Left lung (tissue), 10 donors: ENCODE data around the gene KRTAP19-8. TPM values are rescaled to one million over a fixed set of nuclear protein-coding genes. Genes with fewer than 3 reads are reported as not detected.

ENCODE experiments used
- ATAC-seq: fragments of 200-7000 bp; cut with Tn5 transposase; one replicate; pipeline ENCODE4 v1.9.1; 2020; ENCODE audit warnings: moderate library complexity
- DNase-seq, 4 donors: peaks; one replicate each; pipeline ENCODE4 v3.0.0-alpha.2; 2013 to 2020
- H3K27ac ChIP-seq, 2 donors: fragments of 200-600 bp; sonication (generic) in 1 of 2; one replicate each; pipeline versions ENCODE4 v1.5.0 to v1.8.0; 2020 to 2021
- H3K27me3 ChIP-seq, 2 donors: fragments of 200-600 bp; sonication (generic) in 1 of 2; one replicate each; pipeline versions ENCODE4 v1.5.0 to v1.8.0; 2020 to 2021
- H3K36me3 ChIP-seq, 2 donors: fragments of 200-600 bp; sonication (generic) in 1 of 2; one replicate each; pipeline versions ENCODE4 v1.5.0 to v1.8.0; 2020 to 2021
- H3K4me1 ChIP-seq, 2 donors: fragments of 200-600 bp; one replicate each; pipeline ENCODE4 v1.8.0; 2021
- H3K4me3 ChIP-seq, 2 donors: fragments of 200-600 bp; sonication (generic) in 1 of 2; one replicate each; pipeline versions ENCODE4 v1.5.0 to v1.8.0; 2020 to 2021; ENCODE audit warnings: mild to moderate bottlenecking in 1 of 2
- H3K9me3 ChIP-seq, 2 donors: fragments of 200-600 bp; sonication (generic) in 1 of 2; one replicate each; pipeline versions ENCODE4 v1.5.0 to v1.8.0; 2020 to 2021
- intact Hi-C, 2 donors: fragments of 100-400 bp; cut with DNase I; formaldehyde crosslinking; loops; one replicate each; pipeline versions ENCODE4 v1.11.2 to v1.14.2; 2022
- polyA plus RNA-seq, 6 donors: library from polyadenylated mRNA; unstranded; fragments of 120-200 nt; gene quantifications; one replicate each; pipeline ENCODE4 v1.2.1, GENCODE V29; 2013; ENCODE audit not compliant: insufficient read length in 6 of 6
- total RNA-seq, 2 donors: library from RNA; stranded (reverse); fragmentation: NEBNext Ultra II Directional; extraction: Animal tissue kit (Norgen Biotek cat#: 25700); gene quantifications; one replicate each; pipeline ENCODE4 v1.2.1, GENCODE V29; 2021
- TF ChIP-seq, protein P1 (sequence below), 2 donors: fragments of 200-600 bp; sonication (generic) in 1 of 2; IDR thresholded peaks; one replicate each; pipeline versions ENCODE4 v1.5.0 to v1.8.0; 2021; ENCODE audit warnings: antibody characterized with exemption in 2 of 2
- donor health status: DM: no; HTN: yes; CAD: no.
- donor health status: DM: no; HTN: no; CAD: no.

Gene KRTAP19-8
- total and polyA plus RNA-seq, 8 donors = not detected

DNA sequence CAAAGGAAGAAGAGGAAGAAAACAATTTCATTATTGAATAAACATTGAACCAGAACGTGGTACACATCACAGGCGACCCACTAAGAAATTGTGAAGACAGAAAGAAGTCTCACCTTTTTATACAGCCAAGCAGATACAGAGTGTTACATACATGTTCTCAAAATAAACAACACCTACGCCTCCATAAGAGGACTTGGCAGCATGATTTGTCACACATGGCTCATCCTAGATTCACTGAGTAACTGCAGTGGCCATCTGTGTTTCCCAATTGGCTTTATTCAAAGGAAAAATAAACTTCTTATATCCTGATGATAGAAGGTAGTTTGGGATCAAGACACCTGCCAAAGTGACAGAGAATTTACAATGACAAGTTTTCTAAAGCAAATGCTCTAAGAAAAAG lies 7.6 kb upstream of the KRTAP19-8 start:
- ATAC-seq (no peak), DNase-seq (no peak)
- Histone ChIP-seq H3K9me3 (no peaks in the 10 kb centered on the region), H3K4me3 (no peak overlapping the region), H3K4me1 (no peaks in the 10 kb centered on the region), H3K27ac (no peak overlapping the region), H3K36me3 (no peaks in the 10 kb centered on the region), H3K27me3 (no peaks in the 10 kb centered on the region)
- TF ChIP-seq, protein P1, sequence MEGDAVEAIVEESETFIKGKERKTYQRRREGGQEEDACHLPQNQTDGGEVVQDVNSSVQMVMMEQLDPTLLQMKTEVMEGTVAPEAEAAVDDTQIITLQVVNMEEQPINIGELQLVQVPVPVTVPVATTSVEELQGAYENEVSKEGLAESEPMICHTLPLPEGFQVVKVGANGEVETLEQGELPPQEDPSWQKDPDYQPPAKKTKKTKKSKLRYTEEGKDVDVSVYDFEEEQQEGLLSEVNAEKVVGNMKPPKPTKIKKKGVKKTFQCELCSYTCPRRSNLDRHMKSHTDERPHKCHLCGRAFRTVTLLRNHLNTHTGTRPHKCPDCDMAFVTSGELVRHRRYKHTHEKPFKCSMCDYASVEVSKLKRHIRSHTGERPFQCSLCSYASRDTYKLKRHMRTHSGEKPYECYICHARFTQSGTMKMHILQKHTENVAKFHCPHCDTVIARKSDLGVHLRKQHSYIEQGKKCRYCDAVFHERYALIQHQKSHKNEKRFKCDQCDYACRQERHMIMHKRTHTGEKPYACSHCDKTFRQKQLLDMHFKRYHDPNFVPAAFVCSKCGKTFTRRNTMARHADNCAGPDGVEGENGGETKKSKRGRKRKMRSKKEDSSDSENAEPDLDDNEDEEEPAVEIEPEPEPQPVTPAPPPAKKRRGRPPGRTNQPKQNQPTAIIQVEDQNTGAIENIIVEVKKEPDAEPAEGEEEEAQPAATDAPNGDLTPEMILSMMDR (IDR thresholded peaks at IDR 0.05) = no peak
- intact Hi-C loops = no loop called here

DNA sequence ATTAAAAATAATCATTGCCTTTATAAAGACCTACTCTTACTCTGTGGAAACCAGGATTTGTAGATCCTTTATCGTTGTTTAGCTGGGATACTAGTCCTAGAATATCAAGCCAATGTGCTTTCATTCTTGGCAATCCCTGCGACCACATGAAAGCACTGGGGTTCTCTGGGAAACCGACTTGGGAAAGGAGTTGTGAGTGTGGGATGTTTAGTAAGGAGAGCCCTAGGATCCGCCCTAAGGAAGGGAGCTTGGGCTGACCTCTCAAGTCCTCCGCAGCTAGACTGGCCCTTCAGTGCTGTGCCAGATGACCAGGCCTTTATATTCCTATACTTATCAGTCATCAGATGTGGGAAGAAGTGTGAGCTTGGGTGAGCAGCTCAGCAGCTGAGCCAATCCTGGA lies 5.2 kb upstream of the KRTAP19-8 start:
- H3K4me3 ChIP-seq = no peak overlapping the region
- TF ChIP-seq, protein P1 (IDR thresholded peaks at IDR 0.05) = no peak
- intact Hi-C loops = no loop called here
- H3K27me3 ChIP-seq = no peaks in the 10 kb centered on the region
- H3K4me1 ChIP-seq = no peaks in the 10 kb centered on the region
- no peaks in the 10 kb centered on the region for H3K9me3 ChIP-seq
- no peaks in the 10 kb centered on the region for H3K36me3 ChIP-seq
- H3K27ac ChIP-seq = no peak overlapping the region
- DNase-seq (peak in 1 of 4 donors; percentile 22), ATAC-seq (no peak)

DNA sequence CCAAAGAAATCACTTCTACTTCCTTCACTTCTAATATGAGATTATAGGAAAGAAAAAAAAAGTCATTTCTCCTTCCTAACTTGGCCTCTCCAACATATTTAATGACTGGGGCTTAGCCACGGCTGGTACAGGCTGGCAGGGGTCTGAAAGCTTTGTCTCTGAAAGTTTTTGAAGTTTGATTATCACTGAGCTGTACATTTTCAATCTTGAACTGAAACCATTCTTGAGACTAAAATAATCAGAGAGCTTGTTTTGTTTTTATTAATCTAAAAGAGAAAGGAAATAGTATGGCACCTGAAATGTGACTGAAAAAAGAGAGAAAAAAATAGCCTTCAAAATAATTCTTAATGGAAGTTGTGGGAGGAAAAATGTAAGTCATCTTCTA lies 3.8 kb upstream of the KRTAP19-8 start:
- ATAC-seq = no peak
- H3K4me1 ChIP-seq = no peaks in the 10 kb centered on the region
- H3K9me3 ChIP-seq = no peaks in the 10 kb centered on the region
- H3K4me3 ChIP-seq = no peak overlapping the region
- no peaks in the 10 kb centered on the region for H3K27me3 ChIP-seq
- DNase-seq = no peak
- no peaks in the 10 kb centered on the region for H3K36me3 ChIP-seq
- intact Hi-C loops = no loop called here
- H3K27ac ChIP-seq = no peak overlapping the region
- TF ChIP-seq, protein P1 (IDR thresholded peaks at IDR 0.05) = no peak

DNA sequence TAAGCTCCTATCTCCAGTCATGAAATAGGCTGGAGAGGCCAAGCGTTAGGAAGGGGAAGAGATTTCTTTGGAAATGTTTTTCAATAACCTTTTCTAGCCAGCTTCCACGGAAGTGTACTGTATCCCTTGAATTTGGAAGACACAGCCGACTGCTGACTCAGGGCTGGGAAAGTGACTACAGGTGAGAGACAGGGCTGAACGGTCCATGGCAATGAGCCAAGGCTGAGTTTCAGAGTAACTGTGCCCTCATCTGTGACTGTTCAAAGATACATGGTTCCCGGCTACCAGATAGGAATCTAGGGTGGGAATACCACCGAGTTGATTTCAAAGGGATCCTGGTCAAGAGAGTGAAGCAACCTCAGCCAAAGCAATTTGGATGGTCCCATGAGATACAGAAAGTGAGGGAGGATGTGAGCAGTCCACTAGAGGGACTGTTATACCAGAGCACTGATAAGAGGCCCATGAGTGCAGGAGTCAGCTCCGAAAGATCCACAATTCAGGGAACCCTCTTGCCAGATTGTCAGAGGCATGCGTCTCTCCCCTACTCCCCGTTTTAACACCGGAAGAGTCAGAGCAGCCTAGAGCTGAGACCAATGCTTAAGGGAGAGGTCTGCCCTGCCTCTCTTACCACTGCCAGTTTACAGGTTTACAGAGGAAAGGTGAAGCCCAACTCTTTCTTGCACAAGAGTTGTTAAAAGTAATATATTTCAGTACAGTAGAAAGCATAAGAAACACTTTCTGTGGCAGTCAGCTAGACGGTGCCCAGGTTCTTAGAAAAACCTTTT lies 3.2 kb upstream of the KRTAP19-8 start:
- DNase-seq = no peak
- intact Hi-C loops = no loop called here
- H3K27ac ChIP-seq = no peak overlapping the region
- H3K4me1 ChIP-seq = no peaks in the 10 kb centered on the region
- no peaks in the 10 kb centered on the region for H3K27me3 ChIP-seq
- TF ChIP-seq, protein P1 (IDR thresholded peaks at IDR 0.05) = no peak
- no peak overlapping the region for H3K4me3 ChIP-seq
- H3K36me3 ChIP-seq = no peaks in the 10 kb centered on the region
- ATAC-seq = no peak
- no peaks in the 10 kb centered on the region for H3K9me3 ChIP-seq

DNA sequence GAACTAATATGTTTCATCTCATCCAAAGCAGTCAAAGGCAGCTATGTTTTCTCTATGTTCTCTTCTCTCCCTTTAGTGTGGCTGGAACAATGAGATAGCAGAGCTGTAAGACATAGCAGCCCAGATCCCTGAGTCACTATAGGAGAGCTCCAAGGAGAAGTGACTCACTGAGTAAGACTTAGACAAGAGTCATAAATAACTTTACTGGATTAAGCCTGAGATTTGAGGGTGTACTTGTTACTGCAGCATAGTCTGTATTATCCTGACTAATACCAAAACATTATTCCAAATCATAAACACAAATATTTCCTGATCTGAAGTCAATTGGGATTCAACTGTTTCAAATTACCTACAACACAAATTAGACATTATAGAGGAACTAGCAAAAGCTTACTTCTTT lies 3.9 kb downstream of the KRTAP19-8 start:
- DNase-seq (no peak), ATAC-seq (no peak)
- H3K27me3 ChIP-seq = no peaks in the 10 kb centered on the region
- intact Hi-C loops = no loop called here
- no peak overlapping the region for H3K27ac ChIP-seq
- TF ChIP-seq, protein P1 (IDR thresholded peaks at IDR 0.05) = no peak
- peaks cover 0 to 5% of the 10 kb centered on the region in 2 donors for H3K9me3 ChIP-seq
- H3K4me3 ChIP-seq = no peak overlapping the region
- H3K36me3 ChIP-seq = no peaks in the 10 kb centered on the region
- no peaks in the 10 kb centered on the region for H3K4me1 ChIP-seq
